GM21723 (cell line): ENCODE measurements around the gene POLE.
"Not testable (repeated sequence)": the region's sequence is repeated elsewhere in the genome, so short reads cannot be mapped to it uniquely, and the experiment has no call there.

ENCODE experiments used
- ATAC-seq: cut with Tn5 transposase; IDR thresholded peaks from one replicate; pipeline ENCODE4 v1.9.1; 2021; ENCODE audit warnings: mild to moderate bottlenecking, moderate library complexity; ENCODE audit not compliant: unreplicated experiment

POLE gene

GRCh38 chr12:132601171-132601883 is 85.8 kb downstream of the POLE start:
- no peak for ATAC-seq

DNA sequence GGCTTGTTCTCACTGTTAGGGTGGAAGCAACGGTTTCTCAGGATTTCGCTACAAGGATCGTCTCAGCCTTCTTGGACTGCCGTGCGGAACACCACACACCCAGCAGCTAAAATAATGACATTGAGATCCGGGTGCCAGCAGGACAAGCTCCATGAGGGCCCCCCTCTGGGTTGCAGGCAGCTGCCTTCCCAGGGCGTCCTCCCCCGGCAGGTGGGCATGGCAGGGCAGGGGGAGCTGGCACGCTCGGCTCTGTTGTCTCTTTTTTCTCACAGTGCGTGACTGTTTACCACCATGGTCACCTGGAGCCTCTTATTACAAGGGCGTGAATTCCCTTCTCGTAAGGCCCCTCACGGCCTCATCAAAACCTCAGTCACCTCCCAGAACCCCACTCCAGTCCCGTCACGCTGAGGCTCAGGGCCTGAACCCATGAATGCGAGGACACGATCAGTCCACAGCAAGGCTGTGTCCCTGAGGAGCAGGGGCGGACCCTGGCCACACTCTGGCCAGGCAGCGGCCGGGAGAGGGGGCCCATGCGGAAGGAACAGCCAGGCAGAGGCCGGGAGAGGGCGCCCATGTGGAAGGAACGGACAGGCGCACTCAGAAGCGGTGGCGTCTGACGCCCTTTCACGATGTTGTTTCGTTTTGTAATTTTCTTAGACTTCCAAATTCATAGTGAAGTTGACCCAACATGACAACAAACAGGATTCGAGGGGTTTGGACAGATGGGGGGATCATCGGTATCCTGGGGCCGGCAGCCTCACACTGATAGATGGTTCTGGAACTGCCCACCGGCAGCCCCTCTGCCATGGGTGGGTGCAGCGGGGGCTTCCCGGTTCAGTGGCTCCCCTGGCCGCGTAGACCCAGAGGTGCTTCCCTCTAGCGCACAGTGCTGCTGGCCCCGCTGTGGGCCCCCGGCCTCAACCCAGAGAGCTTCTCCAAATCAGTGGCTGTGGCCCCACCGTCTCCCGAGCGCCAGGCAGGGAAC is 86.8 kb downstream of the POLE start:
- ATAC-seq, result no peak

DNA sequence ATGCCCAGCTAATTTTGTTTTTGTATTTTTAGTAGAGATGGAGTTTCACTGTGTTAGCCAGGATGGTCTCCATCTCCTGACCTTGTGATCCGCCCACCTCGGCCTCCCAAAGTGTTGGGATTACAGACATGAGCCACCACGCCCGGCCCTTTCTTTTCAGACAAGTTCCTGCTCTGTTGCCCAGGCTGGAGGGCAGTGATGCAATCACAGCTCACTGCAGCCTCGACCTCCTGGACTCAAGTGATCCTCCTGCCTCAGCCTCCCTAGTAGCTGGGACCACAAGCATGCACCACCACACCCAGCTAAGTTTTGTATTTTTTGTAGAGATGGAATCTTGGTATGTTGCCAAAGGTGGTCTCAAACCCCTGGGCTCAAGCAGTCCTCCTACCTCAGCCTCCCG is 87.6 kb downstream of the POLE start:
- not testable (repeated sequence) for ATAC-seq

- no peak for ATAC-seq
These were observed 89.5 kb downstream of the POLE start for GRCh38 chr12:132597333-132598316.

- ATAC-seq, result no peak
These were observed 91.1 kb downstream of the POLE start for GRCh38 chr12:132596016-132596415.

GRCh38 chr12:132595183-132595582 is 92.0 kb downstream of the POLE start:
- ATAC-seq, result no peak

DNA sequence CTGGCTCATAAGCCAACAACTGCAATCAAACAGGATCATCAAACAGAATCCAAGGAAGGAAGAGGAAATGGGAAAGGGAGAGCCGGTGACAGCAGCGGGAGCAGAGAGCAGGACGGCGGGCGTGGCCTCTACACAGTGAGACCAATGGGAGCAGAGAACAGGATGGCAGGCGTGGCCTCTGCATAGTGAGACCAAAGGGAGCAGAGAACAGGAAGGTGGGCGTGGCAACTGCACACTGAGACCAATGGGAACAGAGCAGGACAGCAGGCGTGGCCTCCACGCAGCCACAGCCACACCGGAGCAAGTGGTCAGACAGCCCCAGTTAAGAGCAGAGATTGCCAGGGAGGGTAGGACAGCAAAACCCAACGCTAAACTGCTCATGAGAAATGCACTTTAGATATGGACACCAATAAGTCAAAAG is 93.2 kb downstream of the POLE start:
- ATAC-seq, result no peak

DNA sequence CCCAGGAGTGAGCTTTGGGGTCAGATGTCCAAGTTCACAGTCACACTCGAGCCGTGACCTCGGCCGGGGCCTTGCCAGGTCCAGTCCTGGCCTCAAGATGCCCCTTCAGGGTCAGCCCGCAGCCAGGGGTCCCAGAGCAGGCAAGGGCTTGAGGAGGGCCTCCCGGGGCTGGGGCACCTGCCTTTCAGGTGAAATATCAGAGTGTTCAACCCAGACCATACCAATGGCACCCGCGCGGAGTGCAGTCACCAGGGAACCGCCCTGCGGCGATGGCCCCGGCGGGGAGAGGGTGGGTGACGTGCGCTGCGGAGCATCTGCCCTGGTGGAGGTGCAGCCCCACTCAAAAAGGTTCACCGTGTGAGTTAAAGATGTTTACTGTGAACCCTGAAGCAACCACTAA is 93.6 kb downstream of the POLE start:
- no peak for ATAC-seq

- ATAC-seq, result no peak
These were observed 94.1 kb downstream of the POLE start for GRCh38 chr12:132593071-132593470.

- ATAC-seq, result no peak
These were observed 94.7 kb downstream of the POLE start for GRCh38 chr12:132592282-132592970.

DNA sequence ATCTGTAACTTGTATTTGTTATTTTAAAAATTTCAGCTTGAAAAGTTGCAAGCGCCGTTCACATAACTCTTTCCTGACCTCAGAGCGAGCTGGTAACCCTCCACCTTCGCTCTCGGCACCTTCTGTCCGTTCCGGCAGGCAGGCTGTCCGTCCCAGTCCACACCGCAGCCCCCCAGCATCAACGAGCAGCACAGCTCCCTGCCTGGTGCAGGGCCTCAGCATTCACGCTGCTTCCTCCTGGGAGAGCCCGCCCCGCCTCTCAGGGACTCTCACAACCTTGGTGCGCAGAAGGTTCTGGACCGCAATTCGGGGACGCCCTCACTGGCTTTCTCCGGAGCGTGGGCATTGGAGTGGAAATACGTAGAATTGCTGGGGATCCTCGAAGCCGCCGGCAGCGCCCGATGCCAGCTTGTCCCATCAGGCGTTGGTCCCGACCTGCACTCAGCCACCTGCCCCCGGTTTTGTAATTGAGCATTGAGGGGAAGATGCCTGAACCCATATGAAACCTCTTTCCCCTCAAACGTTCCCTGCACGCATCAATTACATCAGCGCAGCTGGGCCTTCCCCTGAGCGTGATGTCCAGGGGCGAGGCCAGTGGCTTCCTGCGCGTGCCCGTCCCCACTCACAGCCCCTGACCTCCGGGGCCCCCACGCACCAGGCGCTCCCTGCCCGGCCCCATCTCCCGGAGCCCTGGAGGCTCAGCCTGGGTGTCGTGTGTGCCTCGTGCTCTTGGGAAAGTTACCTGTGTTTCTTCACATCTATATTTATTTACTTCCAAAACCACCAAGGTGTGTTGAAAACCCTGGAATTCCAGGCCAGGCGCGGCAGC is 95.8 kb downstream of the POLE start:
- ATAC-seq, result no peak

DNA sequence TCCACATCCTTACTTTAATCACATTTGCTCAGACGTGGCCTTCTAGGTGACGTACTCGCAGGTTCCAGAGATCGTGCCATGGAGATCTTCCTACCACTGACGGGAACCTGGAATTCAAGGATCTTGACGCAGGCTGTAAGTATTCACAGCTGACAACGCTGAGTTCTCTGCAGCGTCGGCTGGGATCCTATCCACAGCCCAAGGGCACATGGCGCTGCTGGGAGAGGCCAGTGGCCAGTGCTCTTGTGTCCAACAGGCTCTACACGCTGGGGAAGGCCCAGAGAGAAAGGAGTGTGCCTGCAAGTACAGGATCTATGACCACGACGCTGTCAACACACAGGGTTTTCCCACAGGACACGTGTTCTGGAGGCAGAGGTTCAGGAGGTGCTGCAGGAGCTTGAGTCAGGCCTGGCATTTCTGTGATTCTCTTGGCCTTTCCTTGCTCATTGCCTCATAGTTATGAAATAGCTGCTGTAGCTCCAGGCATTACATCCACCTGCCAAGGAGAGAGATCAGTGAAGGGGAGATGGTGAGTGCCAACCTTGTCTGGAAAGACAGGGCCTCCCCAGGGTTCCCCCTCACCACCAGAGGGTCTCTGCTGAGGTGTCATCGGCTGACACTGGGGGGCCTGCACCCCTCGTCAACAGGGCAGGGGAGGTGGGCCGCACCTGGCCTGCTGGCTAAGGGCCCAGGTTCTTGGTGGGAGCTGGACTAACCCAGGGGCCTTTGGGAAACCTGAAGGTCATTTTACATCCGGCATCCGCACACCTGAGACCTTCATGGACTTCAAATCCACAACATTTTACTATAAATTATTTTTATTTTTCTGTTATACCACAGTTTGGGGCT is 98.1 kb downstream of the POLE start:
- no peak for ATAC-seq

DNA sequence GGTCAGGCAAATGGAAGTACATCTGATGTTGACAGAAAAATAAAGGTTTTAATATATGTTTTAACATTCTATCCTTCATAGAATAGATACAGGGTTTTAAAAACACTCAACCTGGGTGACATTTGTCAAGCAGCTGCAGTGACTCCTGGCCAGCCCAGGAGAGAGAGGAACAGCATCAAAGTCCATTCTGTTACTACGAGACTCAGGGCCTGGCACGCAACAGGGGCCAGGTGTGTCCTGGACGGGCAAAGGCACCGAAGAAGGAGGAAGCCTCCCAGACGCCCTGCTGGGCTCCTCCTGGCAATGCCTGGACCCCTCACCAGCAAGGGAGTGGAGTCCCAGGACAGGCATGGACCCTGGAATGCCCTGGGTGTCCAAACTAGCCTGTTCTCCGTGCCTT is 98.8 kb downstream of the POLE start:
- ATAC-seq, result no peak

GRCh38 chr12:132587781-132588180 is 99.4 kb downstream of the POLE start:
- ATAC-seq, result no peak

DNA sequence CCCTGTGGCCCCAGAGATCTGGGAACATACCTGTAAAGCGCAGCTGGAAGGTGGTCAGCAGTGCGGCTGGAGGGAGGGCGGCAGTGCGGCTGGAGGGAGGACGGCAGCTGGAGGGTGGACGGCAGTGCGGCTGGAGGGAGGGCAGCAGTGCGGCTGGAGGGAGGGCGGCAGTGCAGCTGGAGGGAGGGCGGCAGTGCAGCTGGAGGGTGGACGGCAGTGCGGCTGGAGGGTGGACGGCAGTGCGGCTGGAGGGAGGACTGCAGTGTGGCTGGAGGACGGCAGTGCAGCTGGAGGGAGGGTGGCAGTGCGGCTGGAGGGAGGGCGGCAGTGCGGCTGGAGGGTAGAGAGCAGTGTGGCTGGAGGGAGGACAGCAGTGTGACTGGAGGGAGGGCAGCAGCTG is 100.2 kb downstream of the POLE start:
- no peak for ATAC-seq

DNA sequence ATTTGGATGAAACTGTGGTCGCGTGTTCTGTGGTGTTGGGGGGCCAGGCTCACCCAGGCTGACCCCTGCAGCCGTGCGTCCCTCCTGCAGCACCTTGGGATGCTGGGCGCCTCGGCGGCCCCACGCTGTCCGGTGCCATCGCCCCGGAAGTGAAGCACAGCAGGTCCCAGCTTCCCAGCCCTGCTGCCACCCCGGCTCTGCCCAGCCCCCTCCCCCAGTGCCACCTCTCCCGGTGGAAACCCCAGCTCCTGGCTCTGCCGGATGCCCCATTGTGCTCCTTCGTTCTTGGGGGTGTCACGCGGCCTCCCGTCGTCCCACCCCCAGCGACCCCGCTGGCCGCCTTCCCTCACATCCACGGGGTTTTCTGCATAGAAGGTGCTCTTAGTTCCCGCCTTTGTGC is 102.0 kb downstream of the POLE start:
- ATAC-seq, result no peak

DNA sequence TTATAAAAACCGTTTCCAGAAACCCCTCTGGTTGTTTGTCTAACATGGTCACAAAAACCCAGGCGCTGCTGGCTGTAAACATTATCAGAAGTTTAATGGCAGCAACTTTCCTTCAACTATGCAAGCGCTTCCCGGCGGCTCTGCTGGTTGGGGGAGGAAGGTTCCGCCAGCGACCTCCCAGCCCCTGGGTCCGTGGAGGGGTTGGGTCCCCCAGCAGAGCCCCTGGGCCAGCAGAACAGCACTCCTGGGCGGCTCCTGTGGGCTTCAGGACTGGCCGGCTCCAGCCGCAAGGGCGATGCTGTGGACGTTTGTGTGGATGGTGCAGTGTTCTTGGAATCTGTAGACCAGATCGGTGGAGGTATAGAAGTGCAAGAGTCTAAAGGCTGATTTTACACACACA is 102.7 kb downstream of the POLE start:
- ATAC-seq, result no peak

DNA sequence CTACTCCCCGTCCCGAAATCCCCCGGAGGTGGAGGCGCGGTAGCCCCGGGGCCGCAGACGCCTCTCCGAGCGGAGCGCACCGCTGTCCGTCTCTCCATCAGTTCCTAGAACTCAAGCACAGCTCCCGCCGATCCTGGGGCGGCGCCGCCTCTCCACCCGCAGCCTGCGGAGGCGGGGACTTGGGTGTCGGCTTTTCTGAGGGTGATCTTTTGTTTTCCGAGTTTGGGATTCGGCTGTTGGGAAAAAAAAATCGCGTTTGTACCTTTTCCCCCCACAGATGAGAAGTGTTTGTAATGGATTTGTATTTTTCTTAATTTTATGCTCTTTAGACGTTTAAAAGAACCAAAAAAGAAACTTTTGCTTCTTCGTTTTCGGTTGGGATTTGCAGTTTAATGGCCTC is 103.4 kb downstream of the POLE start:
- ATAC-seq, result no peak

DNA sequence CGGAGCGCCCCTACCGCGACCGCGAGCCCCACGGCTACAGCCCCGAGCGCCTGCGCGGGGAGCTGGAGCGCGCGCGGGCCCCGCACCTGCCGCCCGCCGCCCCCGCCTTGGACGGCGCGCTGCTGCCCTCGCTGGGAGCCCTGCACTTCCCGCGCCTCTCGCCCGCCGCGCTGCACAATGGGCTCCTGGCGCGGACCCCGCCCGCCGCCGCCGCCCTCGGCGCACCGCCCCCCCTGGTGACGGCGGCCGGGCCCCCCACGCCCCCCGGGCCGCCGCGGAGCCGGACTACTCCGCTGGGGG is 103.8 kb downstream of the POLE start:
- ATAC-seq, result no peak
